ENCODE results near the gene HHAT.

Gene HHAT

DNA sequence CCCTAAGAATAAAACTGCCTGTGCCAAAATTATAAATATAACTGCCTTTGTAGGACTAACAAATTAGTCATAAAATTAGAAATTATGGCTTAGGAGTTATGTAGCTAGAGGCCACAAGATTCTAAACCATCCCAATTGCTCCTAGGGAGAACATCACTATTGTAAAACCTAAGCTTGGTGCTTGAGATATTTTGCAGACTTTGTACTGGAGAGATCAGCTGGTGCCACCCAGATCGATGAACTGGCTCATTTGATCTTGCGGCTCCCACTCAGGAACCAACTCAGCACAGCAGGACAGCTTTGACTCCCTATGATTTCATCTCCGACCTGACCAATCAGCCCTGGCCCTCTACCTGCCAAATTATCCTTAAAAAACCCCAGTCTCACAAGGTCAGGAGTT is 30.6 kb downstream of the HHAT start:
- no peak for DNase-seq (ENCODE audit: low read depth)

DNA sequence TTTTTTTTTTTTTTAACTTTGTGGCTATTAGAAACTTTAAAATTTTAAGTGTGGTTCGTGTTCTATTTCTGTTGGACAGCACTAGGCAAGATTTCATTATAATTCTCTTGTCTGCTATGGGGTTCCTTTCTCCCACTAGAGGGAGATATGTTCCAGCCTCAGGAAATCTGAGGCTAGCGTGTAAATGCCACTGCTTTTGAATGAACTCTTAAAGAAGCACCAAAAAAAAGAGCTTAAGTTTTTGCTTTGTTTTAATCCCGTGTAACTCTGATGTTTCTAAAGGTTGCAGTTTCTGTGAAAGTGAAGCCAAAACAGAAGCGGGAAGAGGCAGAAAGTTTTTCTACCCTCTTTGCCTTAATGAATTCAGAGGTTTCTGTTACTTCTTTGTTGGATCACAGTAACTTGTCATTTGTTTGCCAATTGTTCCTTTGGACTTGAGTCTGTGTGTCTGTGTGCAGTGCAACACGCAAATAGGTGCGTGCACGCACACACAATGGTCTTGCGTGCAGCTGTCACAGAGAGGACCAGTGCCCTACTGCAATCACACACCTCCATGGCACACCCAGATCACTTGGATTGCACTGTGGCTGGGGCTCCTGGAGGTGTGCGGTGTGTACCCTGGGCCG is 32.3 kb downstream of the HHAT start:
- no peak for DNase-seq (ENCODE audit: low read depth)

DNA sequence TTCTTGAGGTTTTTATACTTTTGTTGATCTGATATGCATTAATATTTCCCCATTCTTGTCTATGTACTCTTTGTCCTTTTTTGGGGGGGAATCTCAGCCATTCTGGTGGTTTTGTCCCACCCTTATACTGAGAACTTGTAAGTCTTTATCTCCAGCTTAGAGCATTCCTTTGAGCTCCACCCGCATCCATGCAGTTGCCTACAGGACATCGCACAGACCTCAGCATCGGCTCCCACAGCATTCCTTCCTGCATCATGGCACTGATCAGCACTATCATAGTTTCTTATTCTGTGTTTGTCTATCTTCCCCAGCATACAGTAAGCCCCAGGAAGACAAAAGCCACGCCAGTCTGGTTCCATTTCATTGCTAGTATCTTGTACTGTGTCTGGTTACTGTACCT is 33.0 kb downstream of the HHAT start:
- DNase-seq (ENCODE audit: low read depth), result no peak

DNA sequence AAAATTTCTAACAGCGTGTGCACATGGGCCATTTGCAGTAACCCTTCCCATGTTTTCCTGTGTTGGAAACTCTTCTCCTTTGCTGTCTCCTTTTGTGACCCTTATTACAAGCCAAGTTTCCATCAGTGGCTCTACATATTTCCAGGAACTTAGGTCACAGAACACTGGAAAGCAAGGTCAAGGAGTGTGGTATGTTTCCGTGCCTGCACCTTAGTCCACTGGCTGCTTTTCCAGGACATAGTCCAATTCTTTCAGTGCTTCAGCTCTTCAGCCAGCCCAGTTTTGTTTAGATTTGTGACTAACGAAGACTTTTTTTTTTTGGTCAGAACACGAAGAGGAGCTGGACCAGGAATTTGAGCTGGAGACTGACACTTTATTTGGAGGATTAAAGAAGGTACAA is 33.8 kb downstream of the HHAT start:
- DNase-seq (ENCODE audit: low read depth), result no peak

DNA sequence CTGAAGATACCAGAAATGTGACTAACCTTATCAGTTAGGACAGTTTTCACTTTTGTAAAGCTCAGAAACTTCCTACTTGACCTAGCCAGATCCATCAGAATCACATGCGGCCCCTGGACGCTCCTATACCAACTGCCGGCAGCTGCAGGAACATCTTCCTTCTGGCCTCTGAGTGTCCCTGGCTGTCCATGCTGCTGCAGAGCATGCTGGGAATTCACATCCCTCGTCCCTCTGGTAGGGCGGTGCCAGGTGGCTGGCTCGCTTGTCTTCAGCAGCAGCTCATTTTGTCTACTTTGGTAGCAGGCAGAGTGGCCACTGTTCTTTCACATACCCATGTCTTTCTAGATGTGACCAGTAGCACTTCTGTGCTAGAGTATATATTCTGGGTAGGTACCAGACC is 34.4 kb downstream of the HHAT start:
- DNase-seq (ENCODE audit: low read depth), result no peak

DNA sequence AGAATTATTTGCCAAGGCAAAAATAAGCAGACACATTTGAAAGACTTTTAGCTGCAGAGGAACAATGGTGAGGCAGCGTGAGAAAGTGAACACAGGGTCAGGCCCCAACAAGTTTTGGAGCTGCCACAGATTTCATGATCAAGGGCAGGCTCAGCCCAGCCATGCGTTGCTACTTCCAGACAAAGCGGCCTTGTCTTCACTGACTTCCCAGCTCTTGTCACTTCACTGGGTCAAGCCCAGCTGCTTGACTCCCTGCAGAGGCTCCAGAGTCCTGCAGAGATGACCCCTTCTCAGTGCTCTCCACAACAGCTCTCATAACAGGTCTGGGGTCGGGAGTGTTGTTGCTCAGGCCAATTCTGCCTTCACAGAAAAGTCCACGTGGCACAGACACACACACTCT is 35.8 kb downstream of the HHAT start:
- DNase-seq (ENCODE audit: low read depth), result no peak

GRCh38 chr1:210366767-210367166 is 38.1 kb downstream of the HHAT start:
- DNase-seq (ENCODE audit: low read depth), result no peak

DNA sequence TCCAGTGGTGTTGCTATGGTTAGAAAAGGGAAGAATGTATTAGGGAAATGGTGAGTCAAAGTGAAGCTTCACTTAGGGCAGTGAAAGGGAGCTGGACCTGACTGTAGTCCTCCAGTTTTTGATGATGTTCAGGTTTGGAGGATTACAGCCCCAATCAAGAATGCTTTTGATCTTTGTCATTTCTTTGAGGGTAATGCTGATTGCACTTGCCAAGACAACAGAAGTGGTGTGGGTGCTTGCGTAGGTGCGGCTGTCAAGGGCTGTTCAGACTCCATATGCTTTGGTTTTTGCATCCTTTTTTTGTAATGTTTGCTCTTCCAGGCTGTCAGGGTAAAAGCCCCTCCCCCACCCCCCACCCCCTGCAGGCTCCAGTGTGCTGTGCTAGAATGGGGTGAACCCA is 38.9 kb downstream of the HHAT start:
- no peak for DNase-seq (ENCODE audit: low read depth)

DNA sequence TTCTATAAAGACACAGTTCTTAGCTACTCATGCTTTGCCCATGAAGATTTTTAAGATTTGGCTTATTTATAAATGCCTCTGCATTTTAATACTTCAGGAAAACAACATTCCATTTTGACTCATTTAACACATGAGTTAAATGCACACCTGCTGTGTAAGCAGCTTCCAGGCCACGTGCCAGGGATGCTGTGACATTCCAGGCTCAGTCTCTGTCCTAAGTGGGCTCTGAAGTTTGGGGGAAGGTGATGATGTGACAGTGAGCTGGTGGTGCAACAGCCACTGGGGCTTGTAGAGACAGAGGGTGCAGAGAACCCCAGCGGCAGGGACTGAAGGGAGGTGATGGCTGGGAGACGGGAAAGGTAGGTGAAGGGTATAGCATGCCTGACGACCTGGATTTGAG is 40.7 kb downstream of the HHAT start:
- no peak for DNase-seq (ENCODE audit: low read depth)

DNA sequence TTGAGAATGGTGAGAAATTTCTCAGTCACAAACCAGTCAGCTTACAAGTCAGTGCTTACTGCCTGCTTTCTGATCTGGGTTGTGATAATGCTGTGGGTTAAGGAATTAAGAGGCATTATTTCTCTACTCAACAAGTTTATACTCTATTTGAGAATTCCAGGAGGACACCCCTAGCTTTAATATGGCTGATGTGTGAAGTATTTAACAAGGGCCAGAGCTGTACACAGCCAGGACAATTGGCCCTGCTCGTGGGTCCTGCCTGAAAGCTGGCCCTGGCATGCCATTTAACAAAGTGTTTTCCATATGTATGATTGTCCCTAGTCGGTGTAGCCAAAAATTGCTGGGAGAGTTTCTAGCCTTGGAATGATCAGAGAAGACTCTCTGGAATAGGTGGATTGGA is 43.2 kb downstream of the HHAT start:
- no peak for DNase-seq (ENCODE audit: low read depth)

DNA sequence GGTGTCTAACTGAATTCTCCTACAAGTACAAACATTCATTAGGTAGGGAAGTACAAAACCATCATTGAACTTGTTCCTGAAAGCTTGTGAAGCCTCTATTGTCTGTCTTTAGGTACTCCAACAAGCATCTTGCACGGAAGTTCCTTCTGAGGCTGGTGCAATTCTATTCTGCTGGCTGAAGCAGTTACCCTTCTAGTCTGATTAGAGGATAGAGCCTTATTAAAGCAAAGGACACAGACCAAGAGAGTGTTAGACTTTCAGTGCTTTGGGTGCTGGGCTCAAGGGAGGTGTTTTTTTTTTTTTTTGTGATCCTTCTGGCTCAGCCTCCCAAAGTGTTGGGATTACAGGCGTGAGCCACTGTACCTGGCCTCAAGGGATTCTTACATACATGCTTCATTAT is 43.8 kb downstream of the HHAT start:
- no peak for DNase-seq (ENCODE audit: low read depth)

DNA sequence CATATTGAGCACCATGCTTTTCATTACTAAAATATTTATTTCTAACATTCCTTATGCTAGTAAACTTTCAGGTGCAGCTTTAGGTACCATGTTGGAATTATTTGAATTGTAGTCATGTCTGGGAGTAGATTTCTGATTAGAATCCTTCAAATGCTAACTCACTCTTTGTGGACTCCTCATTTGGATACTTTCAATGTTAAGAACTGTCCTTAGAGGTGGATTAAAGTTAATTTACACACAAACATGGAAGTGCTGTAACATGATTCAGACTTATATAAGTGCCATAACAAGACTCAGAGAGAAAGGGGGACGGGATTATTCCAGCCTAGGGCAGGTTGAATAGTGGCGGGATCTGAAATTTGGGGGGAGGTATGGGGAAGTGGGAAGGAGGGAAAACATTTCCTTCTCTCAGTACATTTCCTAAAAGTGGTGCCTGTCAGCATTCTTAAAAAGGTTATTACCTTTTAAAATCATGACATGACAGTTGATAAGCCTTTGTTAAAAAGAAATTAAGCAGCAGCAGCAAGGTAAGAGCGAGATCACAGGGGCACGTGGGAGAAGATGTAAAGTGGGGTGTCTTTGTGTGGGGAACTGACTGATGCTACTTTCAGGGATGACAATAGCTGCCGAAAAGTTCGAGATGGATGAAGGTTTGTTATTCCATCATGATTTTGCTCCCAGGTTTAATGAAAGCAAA is 44.4 kb downstream of the HHAT start:
- DNase-seq (ENCODE audit: low read depth), result no peak

- no peak for DNase-seq (ENCODE audit: low read depth)
These were observed 44.9 kb downstream of the HHAT start for GRCh38 chr1:210373628-210373877.

DNA sequence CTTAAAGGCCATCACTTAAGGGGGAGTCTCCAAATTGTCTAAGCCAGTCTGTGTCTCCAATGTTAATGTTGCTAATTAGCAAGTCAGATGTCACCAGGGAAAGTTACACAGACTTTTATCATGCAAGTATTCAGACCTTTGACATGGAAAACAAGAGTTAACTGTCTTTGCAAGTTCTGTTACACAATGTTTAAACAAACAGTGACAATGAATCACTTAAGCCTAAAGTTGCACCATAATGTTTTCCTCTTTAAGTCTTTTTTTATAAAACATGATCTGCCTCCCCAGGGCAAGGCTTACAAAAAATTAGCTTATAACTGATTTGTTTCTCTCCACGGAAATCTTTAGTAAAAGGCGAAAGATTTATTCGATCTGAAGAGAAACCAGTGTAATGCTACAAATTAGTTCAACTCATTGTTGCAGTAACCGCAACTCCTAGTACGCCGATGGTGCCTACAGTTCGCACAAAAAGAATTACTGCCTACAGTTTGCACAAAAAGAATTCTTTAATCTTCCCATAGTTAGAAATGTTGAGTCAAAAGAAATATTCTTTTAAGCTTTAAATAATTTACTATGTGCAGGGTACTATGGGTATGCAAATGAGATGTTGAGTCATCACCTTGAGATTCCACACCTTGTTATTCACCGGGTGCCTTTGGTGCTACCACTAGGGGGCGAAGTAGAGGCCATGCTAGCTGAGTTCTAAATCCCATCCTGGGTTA is 45.3 kb downstream of the HHAT start:
- DNase-seq (ENCODE audit: low read depth), result peak; percentile 82

DNA sequence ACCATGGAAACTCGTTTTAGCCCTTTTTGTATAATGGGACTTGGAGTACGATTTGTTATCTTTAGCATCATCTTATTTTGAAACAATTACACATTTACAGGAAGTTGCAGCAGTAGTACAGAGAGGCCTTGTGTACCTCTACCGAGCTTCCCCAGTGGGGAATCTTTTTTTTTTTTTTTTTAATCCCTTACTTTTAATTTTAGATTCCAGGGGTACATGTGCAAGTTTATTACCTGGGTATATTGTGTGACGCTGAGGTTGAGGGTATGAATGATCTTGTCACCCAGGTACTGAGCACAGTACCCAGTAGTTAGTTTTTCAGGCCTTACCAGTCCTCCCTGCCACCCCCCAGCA is 45.9 kb downstream of the HHAT start:
- DNase-seq (ENCODE audit: low read depth), result no peak

GRCh38 chr1:210376836-210377372 is 48.2 kb downstream of the HHAT start:
- DNase-seq (ENCODE audit: low read depth), result no peak

DNA sequence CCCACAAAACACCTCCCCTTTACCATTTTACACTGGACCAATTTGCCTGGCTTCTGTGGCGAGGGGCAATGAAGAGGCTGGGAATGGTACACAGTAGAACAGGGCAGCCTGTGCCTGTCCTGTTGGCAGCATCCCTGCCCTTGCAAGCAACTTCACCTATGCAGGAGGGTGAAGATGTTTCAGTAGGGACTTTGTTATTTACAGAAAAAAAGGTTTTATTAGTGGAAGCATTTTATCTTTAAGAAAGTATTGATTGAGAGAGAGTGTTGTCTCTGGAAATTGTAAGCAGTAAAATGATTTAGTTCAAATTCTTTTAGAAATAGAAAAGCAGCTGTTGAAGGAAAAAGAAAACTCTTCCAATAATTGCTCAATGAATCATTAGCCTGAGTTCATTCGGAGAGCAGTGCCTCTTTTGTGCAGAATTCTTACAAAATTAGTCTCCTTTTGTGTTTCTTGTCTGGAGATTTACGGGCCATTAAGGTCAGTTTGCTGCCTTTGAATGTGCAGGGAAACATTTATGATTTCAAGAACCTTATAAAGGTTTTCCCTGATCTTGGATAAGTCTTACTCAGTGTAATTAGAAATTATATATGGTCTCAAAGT is 49.1 kb downstream of the HHAT start:
- DNase-seq (ENCODE audit: low read depth), result no peak

DNA sequence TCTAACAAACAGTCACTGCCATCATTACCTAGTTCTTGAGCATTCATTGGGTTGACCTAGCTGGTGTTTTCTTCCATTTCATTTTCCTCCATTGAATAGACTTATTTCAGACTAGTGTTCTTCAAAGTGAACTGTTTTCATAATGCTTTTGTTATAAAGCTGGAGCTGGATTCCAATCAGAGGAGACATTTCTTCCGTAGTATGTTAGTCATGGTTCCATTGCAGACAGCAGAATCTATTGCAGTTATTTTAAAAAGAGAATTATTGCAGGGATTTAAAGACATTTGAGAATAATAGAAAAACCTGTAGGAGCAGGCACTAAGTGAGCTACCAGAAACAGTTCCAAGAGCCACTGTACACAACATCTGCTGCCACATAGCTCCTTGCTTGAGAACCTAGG is 50.0 kb downstream of the HHAT start:
- DNase-seq (ENCODE audit: low read depth), result no peak

DNA sequence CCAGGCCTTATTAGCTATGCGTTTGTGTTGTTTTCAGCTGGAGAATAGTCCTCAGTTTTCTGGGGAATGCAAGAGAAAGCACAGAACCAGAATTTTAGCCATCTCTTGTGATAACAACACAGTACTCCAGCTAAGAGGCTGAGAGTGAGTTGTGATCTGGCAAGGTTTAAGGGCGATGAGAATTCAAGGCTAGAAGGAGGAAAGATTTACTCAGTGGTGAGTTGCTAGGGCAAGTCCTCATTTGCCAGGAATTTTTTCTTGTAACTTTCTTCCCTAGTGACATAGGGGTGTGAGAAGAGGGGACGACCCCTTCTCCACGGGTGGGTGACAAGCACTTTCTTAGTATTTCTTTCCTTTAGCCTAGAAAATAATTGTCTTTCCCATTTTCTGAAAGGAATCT is 53.2 kb downstream of the HHAT start:
- DNase-seq (ENCODE audit: low read depth), result no peak

- DNase-seq (ENCODE audit: low read depth), result no peak
These were observed 55.9 kb downstream of the HHAT start for GRCh38 chr1:210384625-210385024.

- DNase-seq (ENCODE audit: low read depth), result no peak
These were observed 56.5 kb downstream of the HHAT start for GRCh38 chr1:210385228-210385627.

DNA sequence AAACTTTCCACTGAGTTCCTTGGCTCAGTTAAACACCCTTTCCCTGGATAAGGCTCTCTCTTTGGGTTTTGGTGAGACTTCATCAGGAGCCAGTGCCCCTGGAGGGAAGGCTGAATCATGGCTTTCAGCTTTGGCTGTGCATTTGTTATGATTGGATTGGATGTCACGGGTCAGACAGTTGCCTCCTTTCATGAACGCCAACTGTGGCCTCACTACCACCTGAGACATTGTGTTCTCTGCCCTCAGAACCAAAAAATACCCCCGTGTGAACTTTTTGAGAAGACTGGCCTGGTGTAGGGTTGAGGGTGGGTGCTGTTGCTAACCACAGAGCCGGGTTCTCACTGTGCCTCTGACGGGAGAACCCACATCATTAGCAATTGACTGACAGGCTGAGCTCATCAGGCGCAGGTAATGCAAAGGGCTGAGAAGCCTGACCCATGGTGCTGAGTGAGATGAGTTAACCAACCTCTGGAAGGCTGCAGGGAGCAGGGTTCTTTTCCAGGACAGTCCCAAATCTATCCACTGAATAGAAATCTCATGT is 65.6 kb downstream of the HHAT start:
- DNase-seq (ENCODE audit: low read depth), result no peak

GRCh38 chr1:210396541-210396940 is 67.8 kb downstream of the HHAT start:
- DNase-seq (ENCODE audit: low read depth), result no peak
